GM23338 (cell line): Measurements from ENCODE around the gene FGF11.
A peak's percentile ranks its signal among the peaks of the same experiment; 100 is the strongest.

ENCODE experiments used
- EZH2 ChIP-seq: fragments of 200-600 bp; sonication (generic); IDR thresholded peaks from one replicate; pipeline ENCODE4 v1.8.0; 2017; ENCODE audit warnings: antibody characterized with exemption, mild to moderate bottlenecking, low read depth; ENCODE audit not compliant: unreplicated experiment
- TF ChIP-seq, protein P1 (sequence below): IDR thresholded peaks from 2 replicates; pipeline ENCODE4 v1.6.1; 2016; ENCODE audit warnings: antibody characterized with exemption
- TF ChIP-seq, protein P2 (sequence below), 2 experiments: fragments of 200-600 bp in 1 of 2; sonication (generic) in 1 of 2; conservative IDR thresholded peaks; 2 replicates each; pipeline versions ENCODE4 v1.5.1 to v1.6.1; 2016 to 2017; ENCODE audit warnings: antibody characterized with exemption in 2 of 2, low read depth in 2 of 2, mild to moderate bottlenecking in 2 of 2, moderate library complexity in 1 of 2
- TF ChIP-seq, protein P3 (sequence below): IDR thresholded peaks from one replicate; pipeline ENCODE4 v1.6.1; 2018; ENCODE audit warnings: antibody characterized with exemption; ENCODE audit not compliant: unreplicated experiment

DNA sequence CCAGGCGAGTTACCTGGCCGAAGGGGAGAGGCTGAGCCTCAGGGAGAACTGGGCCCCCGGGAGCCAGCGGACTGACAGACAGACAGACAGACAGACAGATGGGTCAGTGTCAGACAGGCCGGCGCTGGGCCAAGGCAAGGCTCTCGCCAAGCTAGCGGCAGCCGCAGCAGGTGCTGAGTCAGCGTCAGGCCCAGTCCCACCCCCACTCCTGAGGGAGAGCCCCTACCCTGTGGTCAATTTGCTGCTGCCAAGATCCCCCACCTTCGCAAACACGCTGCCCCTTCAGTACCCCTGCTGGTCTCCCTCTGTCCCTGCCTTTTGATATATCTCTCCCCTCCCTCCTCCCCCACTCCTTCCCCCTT is 1.5 kb downstream of the FGF11 start:
- TF ChIP-seq, protein P1, sequence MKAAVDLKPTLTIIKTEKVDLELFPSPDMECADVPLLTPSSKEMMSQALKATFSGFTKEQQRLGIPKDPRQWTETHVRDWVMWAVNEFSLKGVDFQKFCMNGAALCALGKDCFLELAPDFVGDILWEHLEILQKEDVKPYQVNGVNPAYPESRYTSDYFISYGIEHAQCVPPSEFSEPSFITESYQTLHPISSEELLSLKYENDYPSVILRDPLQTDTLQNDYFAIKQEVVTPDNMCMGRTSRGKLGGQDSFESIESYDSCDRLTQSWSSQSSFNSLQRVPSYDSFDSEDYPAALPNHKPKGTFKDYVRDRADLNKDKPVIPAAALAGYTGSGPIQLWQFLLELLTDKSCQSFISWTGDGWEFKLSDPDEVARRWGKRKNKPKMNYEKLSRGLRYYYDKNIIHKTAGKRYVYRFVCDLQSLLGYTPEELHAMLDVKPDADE, result no peak
- TF ChIP-seq, protein P2, sequence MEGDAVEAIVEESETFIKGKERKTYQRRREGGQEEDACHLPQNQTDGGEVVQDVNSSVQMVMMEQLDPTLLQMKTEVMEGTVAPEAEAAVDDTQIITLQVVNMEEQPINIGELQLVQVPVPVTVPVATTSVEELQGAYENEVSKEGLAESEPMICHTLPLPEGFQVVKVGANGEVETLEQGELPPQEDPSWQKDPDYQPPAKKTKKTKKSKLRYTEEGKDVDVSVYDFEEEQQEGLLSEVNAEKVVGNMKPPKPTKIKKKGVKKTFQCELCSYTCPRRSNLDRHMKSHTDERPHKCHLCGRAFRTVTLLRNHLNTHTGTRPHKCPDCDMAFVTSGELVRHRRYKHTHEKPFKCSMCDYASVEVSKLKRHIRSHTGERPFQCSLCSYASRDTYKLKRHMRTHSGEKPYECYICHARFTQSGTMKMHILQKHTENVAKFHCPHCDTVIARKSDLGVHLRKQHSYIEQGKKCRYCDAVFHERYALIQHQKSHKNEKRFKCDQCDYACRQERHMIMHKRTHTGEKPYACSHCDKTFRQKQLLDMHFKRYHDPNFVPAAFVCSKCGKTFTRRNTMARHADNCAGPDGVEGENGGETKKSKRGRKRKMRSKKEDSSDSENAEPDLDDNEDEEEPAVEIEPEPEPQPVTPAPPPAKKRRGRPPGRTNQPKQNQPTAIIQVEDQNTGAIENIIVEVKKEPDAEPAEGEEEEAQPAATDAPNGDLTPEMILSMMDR (conservative IDR thresholded peaks at IDR 0.05; ENCODE audit: low read depth in 2 of 2), result no peak
- TF ChIP-seq, protein P3, sequence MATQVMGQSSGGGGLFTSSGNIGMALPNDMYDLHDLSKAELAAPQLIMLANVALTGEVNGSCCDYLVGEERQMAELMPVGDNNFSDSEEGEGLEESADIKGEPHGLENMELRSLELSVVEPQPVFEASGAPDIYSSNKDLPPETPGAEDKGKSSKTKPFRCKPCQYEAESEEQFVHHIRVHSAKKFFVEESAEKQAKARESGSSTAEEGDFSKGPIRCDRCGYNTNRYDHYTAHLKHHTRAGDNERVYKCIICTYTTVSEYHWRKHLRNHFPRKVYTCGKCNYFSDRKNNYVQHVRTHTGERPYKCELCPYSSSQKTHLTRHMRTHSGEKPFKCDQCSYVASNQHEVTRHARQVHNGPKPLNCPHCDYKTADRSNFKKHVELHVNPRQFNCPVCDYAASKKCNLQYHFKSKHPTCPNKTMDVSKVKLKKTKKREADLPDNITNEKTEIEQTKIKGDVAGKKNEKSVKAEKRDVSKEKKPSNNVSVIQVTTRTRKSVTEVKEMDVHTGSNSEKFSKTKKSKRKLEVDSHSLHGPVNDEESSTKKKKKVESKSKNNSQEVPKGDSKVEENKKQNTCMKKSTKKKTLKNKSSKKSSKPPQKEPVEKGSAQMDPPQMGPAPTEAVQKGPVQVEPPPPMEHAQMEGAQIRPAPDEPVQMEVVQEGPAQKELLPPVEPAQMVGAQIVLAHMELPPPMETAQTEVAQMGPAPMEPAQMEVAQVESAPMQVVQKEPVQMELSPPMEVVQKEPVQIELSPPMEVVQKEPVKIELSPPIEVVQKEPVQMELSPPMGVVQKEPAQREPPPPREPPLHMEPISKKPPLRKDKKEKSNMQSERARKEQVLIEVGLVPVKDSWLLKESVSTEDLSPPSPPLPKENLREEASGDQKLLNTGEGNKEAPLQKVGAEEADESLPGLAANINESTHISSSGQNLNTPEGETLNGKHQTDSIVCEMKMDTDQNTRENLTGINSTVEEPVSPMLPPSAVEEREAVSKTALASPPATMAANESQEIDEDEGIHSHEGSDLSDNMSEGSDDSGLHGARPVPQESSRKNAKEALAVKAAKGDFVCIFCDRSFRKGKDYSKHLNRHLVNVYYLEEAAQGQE, result peak; percentile 14
- no peak for TF ChIP-seq EZH2
